AG04450 (cell line): ENCODE data around the gene PRRT1B. TPM values are rescaled to one million over a fixed set of nuclear protein-coding genes. Genes with fewer than 3 reads are reported as not detected.

Source experiments
- CTCF ChIA-PET: fragments of 300-600, 350-600 bp; formaldehyde crosslinking; extraction: SDS; loops from one replicate; lab custom pipeline; 2022; ENCODE audit warnings: antibody characterized with exemption, inconsistent platforms; lab: Charles Lee
- POLR2A ChIA-PET: fragments of 350-600 bp; formaldehyde crosslinking; extraction: SDS; loops from one replicate; lab custom pipeline; 2021; ENCODE audit warnings: antibody characterized with exemption, inconsistent platforms; lab: Yijun Ruan, JAX
- DNase-seq: peaks from one replicate; pipeline ENCODE4 v3.0.0-alpha.2; 2011; ENCODE audit warnings: low read depth, low spot score
- H3K27ac ChIP-seq: one replicate; pipeline ENCODE4 v1.5.1; 2012; ENCODE audit warnings: low read depth, low read length, control low read depth
- H3K27me3 ChIP-seq: one replicate; pipeline ENCODE4 v1.6.0; 2012; ENCODE audit warnings: low read length; ENCODE audit not compliant: control insufficient read depth, insufficient read depth
- H3K4me3 ChIP-seq: 2 replicates; pipeline ENCODE4 v1.5.1; 2011; ENCODE audit warnings: mild to moderate bottlenecking, low read depth, low read length, control low read depth
- H3K9me3 ChIP-seq: 2 replicates; pipeline ENCODE4 v1.5.1; 2012; ENCODE audit warnings: low read length; ENCODE audit not compliant: control insufficient read depth, insufficient read depth
- CTCF ChIP-seq: IDR thresholded peaks from 2 replicates; pipeline ENCODE4 v1.5.1; 2011; ENCODE audit warnings: low read depth, low read length, control low read depth, inconsistent platforms
- polyA plus RNA-seq: library from polyadenylated mRNA; depleted of rRNA; stranded (reverse); fragments of >200 nt; gene quantifications from 2 replicates; pipeline ENCODE4 v1.2.3, GENCODE V29; 2011

Gene PRRT1B
- polyA plus RNA-seq, 1 experiment = not detected

DNA sequence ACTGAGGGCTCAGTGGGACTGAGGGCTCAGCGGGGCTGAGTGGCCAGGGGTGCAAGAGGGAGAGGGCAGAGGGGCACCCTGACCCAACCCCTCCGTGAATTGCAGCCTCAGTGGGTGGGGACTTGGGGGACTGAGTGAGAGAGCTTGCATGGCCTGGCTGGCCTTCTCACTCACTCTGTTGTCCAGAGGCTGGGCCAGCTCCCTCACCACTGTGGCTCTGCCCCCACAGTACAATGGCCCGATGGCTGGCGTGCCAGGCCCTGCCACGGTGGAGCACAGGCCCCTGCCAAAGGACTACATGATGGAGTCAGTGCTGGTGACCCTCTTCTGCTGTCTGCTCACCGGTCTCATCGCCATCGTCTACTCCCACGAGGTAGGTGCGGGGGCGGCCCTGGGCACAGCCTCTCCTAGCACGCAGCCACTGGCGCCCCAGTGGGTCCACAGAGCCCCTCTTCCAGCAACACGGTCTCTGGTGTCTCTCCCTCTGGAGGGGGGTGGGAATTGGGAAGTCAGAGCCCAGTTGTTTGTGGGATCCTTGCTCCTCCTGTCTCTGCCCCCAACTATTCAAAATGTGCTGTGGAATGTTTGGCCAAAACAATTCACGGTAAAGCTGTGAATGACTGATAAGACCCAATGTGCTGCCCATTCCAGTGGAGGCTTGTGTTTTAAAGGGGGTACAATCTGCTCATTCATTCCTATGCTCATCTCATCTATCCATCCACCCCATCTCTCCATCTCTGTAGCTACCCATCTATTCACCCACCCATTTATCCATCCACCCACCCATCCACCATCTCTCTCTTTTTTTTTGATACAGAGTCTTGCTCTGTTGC is 10.7 kb downstream of the PRRT1B start:
- no peak overlapping the region for H3K4me3 ChIP-seq
- DNase-seq = no peak
- ChIA-PET CTCF (interaction anchor here (0.6 kb wide), 1 partner anchor 116 kb away, joined by 4 read pairs; no protein-coding TSS in a partner anchor), POLR2A (interaction anchor here (0.6 kb wide), 1 partner anchor 426 kb away, joined by 3 read pairs; no protein-coding TSS in a partner anchor)
- peaks cover 23% of the 10 kb centered on the region for H3K9me3 ChIP-seq
- TF ChIP-seq CTCF = no peak
- no peak overlapping the region for H3K27ac ChIP-seq
- peaks cover 34% of the 10 kb centered on the region for H3K27me3 ChIP-seq

- CTCF ChIA-PET = no interaction called here
- Histone ChIP-seq H3K9me3 (peaks cover 30% of the 10 kb centered on the region), H3K27ac (no peak overlapping the region), H3K27me3 (peaks cover 29% of the 10 kb centered on the region), H3K4me3 (no peak overlapping the region)
- no peak for TF ChIP-seq CTCF
- POLR2A ChIA-PET = interaction anchor here (0.6 kb wide), 1 partner anchor 27 kb away, joined by 5 read pairs; no protein-coding TSS in a partner anchor
- no peak for DNase-seq
These were observed 12.7 kb downstream of the PRRT1B start for GRCh38 chr9:131557855-131558548.

- no peak for TF ChIP-seq CTCF
- ChIA-PET CTCF (interaction anchor here (1.2 kb wide), 1 partner anchor 32 kb away, joined by 3 read pairs; no protein-coding TSS in a partner anchor), POLR2A (no interaction called here)
- Histone ChIP-seq H3K9me3 (peaks cover 19% of the 10 kb centered on the region), H3K27ac (no peak overlapping the region), H3K27me3 (peaks cover 15% of the 10 kb centered on the region), H3K4me3 (no peak overlapping the region)
- DNase-seq = no peak
These were observed 14.2 kb downstream of the PRRT1B start for GRCh38 chr9:131559421-131560000.

DNA sequence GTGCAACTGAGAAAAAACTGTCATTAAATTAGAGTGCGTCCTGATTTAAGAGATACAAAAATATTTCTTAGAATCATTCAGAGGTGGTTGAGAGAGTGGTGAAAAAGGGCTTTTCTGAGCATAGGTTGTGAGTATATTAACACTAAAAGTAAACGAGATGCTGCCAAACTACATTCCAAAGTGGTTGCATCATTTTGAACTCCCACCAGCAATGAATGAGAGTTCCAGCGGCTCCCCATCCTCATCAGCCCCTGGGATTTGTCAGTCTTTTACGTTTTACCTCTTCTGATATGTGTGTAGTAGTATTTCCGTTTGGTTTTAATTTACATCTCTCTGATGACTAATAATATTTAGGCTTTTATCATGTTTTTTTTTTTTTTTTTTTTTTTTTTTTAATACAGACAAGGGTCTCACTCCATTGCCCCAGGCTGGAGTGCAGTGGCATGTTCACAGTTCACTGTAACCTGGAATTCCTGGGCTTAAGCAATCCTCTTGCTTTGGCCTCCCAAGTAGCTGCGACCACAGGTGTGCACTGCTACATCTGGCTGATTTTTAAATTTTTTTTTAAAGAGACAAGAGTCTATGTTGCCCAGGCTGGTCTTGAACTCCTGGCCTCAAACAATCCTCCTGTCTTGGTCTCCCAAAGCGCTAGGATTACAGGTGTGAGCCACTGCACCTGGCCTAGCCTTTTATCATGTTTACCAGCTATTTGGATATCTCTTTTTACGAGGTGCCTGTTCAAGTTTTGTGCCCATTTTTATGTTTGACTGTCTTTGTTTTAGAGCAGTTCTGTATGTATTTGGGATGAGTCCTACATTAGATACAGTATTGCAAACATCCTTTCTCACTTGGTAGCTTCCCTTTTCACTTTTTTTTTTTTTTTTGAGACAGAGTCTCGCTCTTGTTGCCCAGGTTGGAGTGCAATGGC is 17.0 kb downstream of the PRRT1B start:
- DNase-seq = no peak
- H3K4me3 ChIP-seq = no peak overlapping the region
- POLR2A ChIA-PET = no interaction called here
- no peak for TF ChIP-seq CTCF
- CTCF ChIA-PET = no interaction called here
- H3K27me3 ChIP-seq = no peaks in the 10 kb centered on the region
- H3K9me3 ChIP-seq = peaks cover 16% of the 10 kb centered on the region
- no peak overlapping the region for H3K27ac ChIP-seq
